ENCODE measurements around the gene AP3S2. TPM values are rescaled to one million over a fixed set of nuclear protein-coding genes. Genes with fewer than 3 reads are reported as not detected.

The AP3S2 gene
- total and polyA plus RNA-seq, 2 of the 8 experiments (the other 6 are each of a cell fraction or from before 2014, with no cell fraction given) = 19.2 to 45.4 TPM

DNA sequence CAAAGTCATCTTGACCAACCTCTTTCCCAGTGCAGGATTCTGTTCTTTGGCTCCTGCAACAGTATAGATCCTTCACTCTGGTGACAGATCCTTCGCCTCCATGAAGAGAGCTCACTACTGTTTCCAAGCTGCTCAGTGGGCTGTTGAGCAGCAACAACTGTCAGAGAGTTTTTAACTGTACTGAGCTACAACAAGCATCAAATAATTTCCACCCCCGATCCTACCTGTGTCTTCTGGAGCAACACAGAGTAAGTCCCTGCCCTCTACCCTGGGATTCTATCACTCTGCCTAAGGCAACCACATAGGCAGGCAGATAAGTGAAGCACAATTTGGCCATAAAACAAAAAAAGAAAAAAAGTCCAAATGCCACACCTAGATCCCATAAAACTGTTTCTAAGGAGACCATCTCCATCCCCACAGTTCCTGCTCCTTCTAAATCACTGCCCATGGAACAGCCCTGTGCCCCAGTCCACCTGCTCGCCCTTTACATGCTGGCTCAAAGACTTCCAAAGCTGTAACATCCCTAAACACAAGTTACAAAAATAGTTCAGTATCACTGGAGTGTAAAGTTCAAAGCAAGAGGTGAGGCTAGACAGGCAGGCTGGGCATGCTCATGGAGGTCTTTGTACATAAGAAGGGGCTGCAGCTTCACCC is 41.3 kb downstream of the AP3S2 start:
- DNase-seq (ENCODE audit: low read depth in 1 of 2, low spot score in 2 of 2) (no peak), FAIRE-seq (no peak)
- peaks cover 0 to 1% of the 10 kb centered on the region in 2 experiments for H4K20me1 ChIP-seq (replicated peaks in 1 of 2; ENCODE audit: control insufficient read depth in 1 of 2, insufficient read depth in 2 of 2, low read length in 2 of 2)
- H2BK120ac ChIP-seq (replicated peaks; ENCODE audit: low read depth, low read length) = no peak overlapping the region
- H3K79me1 ChIP-seq (ENCODE audit: low read depth, low read length) = no peaks in the 10 kb centered on the region
- H3K18ac ChIP-seq (ENCODE audit: extremely low read depth, low read length) = no peak overlapping the region
- H3K9ac ChIP-seq (replicated peaks in 1 of 4; ENCODE audit: extremely low read depth in 1 of 4, low read depth in 3 of 4, low read length in 3 of 4) = no peak overlapping the region
- no peak overlapping the region for H3K27ac ChIP-seq (ENCODE audit: low read depth, low read length)
- H3K23me2 ChIP-seq (ENCODE audit: low read depth, low read length) = no peaks in the 10 kb centered on the region
- no peak overlapping the region for H4K5ac ChIP-seq (ENCODE audit: insufficient read length, low read depth, low read length)
- no peak overlapping the region for H2BK12ac ChIP-seq (ENCODE audit: low read depth, low read length)
- H3K4me1 ChIP-seq (replicated peaks in 1 of 4; ENCODE audit: control insufficient read depth in 3 of 4, insufficient read depth in 4 of 4, low read length in 3 of 4) = no peaks in the 10 kb centered on the region
- CTCF ChIA-PET (ENCODE audit: partially characterized antibody) = interaction anchor here (0.8 to 1.7 kb wide), 4 partner anchors 27 to 77 kb away, joined by 3 to 4 read pairs (median 3); no protein-coding TSS in a partner anchor
- H3K36me3 ChIP-seq (ENCODE audit: control insufficient read depth in 2 of 4, insufficient read depth in 4 of 4, low read length in 3 of 4) = peaks cover 2 to 5% (median 3%) of the 10 kb centered on the region in 4 experiments; a peak in 4 of 8 replicates
- no peak overlapping the region for H3K4me3 ChIP-seq (ENCODE audit: extremely low read depth in 1 of 4, insufficient read depth in 2 of 4, low read depth in 3 of 4, low read length in 4 of 4)
- POLR2A ChIA-PET (ENCODE audit: partially characterized antibody) = no interaction called here
- no peak overlapping the region for H4K8ac ChIP-seq (ENCODE audit: extremely low read depth, insufficient read depth, low read length)
- no peaks in the 10 kb centered on the region for H3K9me3 ChIP-seq (ENCODE audit: insufficient read depth in 2 of 2, low read depth in 1 of 2, low read length in 1 of 2)
- H3K56ac ChIP-seq (replicated peaks; ENCODE audit: insufficient read length, low read depth, low read length) = no peak overlapping the region
- no peak overlapping the region for H2BK20ac ChIP-seq (ENCODE audit: low read length)
- no peak overlapping the region for H2AK5ac ChIP-seq (ENCODE audit: low read depth, low read length)
- H3K23ac ChIP-seq (ENCODE audit: insufficient read length) = no peak overlapping the region
- no peaks in the 10 kb centered on the region for H3K79me2 ChIP-seq (ENCODE audit: control insufficient read depth in 1 of 2, insufficient read depth in 2 of 2, low read length in 2 of 2)
- H2BK15ac ChIP-seq (ENCODE audit: low read length) = no peak overlapping the region
- H4K91ac ChIP-seq (replicated peaks; ENCODE audit: insufficient read length, low read length) = no peak overlapping the region
- H3K4ac ChIP-seq (replicated peaks; ENCODE audit: insufficient read length, low read depth, low read length) = no peak overlapping the region
- no peaks in the 10 kb centered on the region for H3K27me3 ChIP-seq (replicated peaks in 1 of 4; ENCODE audit: control insufficient read depth in 3 of 4, extremely low read depth in 1 of 4, insufficient read depth in 3 of 4, low read length in 3 of 4)
- H2AFZ ChIP-seq (ENCODE audit: low read length) = no peak overlapping the region
- no peak overlapping the region for H3K14ac ChIP-seq (ENCODE audit: insufficient read length)
- no peak overlapping the region; the same call in 1 of the 2 replicates for H2BK5ac ChIP-seq (ENCODE audit: low read depth, low read length)
- no peak overlapping the region for H3K4me2 ChIP-seq (ENCODE audit: insufficient read depth in 1 of 2, low read depth in 2 of 2, low read length in 2 of 2)
- 80% methylated on average over 3 of the region's 3 CpGs; no CpG with 5 or more reads in 1 of the 2 experiments for WGBS, 2 experiments (ENCODE audit: extremely low coverage in 1 of 2, insufficient coverage in 1 of 2, insufficient read length in 1 of 2, insufficient replicate concordance in 2 of 2, low coverage in 1 of 2, low lambda C conversion rate in 2 of 2, missing lambda C conversion rate in 1 of 2)
- TF ChIP-seq SP4 (IDR thresholded peaks at IDR 0.05; ENCODE audit: low read length) = no peak
- TF ChIP-seq PHF8 (conservative IDR thresholded peaks at IDR 0.05; ENCODE audit: low read depth, low read length) = no peak
- TF ChIP-seq BCL11A (IDR thresholded peaks at IDR 0.05; ENCODE audit: low read depth in 2 of 2, low read length in 2 of 2) = no peak
- no peak for TF ChIP-seq RNF2 (IDR thresholded peaks at IDR 0.05; ENCODE audit: borderline replicate concordance, low read depth, low read length, missing control alignments, poor library complexity, severe bottlenecking)
- no peak for TF ChIP-seq EZH2 (IDR thresholded peaks at IDR 0.05; ENCODE audit: low read depth, low read length, severe bottlenecking)
- TF ChIP-seq GTF2F1 (IDR thresholded peaks at IDR 0.05; ENCODE audit: borderline replicate concordance, low read depth, low read length) = no peak
